Pons (tissue), 1 donor: ENCODE results near the gene SH3RF2.

Source experiments
- DNase-seq: peaks from one replicate; pipeline ENCODE4 v3.0.0-alpha.2; 2016; ENCODE audit warnings: low spot score

Gene SH3RF2

DNA sequence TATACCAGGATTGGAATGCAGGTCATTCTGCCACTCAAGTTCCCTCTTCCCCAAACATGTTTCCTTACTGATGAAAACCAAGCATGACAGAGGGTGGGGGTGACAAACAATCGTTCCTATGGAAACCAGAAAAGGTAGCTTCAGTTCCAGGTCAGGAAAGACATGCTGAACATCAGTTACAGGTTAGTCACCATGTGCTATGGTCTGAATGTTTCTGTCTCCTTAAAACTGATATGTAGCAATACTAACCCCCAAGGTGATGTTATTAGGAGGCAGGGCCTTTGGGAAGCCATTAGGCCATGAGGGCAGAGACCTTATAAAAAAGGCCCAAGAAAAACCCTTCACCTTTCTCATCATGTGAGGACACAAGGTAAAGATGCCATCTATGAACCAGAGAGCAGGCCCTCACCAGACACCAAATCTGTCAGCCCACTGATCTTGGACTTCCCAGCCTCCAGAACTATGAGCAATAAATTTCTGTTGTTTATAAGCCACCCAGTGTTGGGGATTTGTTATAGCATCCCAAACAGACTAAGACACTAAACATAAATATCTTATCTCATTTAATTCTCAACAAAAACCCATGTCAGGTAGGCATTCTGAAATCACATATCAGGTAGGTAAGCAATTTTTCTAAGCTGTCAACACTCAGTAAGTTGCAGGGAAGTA lies 15.7 kb upstream of the SH3RF2 start:
- DNase-seq = no peak

DNA sequence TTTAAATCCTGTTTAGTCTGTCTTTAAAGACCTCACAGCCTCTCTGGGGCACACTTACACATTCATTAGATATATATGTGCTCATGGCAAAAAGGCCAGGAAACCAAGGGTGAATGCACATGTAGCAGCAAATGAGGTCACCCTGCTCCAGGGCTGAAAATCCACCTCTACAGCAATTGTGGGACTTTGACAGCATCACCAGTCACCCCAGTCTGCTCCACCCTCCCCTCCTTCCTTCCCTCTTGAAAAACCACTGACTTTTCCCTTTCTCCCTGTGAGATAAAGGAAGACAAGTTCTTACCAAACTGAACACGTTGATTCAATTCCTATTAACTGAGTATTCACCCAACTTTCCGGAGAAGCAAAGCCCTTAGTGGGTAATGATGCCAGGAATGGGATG lies 15.2 kb upstream of the SH3RF2 start:
- DNase-seq = no peak

DNA sequence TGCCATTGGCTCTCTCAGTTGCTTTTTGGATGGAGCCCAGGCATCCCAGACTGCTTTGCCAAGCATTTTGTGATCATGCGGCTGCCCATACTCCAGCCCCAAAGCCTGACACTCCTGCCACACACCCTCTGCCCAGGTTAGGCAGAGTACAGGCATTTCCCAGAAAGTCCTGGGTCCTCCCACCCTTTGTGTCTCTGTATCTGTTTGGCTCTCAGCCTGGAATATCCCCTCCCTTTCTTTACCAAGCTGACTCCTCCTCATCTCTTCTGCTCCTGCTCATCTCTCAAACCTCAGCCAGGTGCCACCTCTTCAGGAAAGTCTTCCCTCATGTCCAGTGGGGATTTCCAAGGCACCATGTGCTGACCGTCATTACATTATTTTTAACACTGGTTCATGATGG lies 14.3 kb upstream of the SH3RF2 start:
- no peak for DNase-seq

DNA sequence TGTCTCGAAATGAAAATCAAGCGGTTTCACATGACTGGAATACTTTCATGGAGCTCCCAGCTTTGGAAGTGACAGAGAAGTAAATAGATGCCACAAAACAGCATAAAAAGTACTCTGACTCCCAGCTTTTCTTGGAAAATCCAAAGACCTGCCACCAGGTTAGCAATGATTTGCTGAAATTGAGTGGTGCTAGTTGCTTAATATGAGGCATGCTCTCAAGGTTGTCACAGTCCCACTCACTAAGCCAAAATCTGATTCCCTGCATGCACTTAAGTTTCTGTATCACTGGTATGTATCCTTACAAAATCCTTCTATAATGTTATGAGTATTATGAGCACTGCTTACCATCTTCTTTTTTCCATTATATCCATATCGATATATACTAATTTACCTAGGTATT lies 13.0 kb upstream of the SH3RF2 start:
- no peak for DNase-seq

DNA sequence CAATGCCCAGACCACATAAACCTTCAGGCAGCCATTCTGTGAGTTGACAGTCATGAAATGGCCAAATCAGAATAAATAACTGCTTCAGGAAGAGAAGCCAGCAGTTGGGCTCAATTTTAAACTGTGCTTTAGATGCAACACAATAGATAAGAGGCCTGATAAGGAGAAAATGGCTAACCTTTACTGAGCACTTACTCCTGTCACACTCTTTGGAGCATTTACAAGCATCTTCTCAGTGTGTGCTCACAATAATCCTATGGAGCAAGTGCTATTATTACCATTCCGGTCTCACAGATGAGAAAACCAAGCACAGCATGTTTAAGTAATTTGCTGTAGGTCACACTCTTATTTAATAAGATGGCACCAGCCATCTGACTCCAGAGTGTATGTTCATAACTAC lies 11.5 kb upstream of the SH3RF2 start:
- no peak for DNase-seq

GRCh38 chr5:145925353-145925752 lies 11.0 kb upstream of the SH3RF2 start:
- no peak for DNase-seq

GRCh38 chr5:145925803-145926202 lies 10.6 kb upstream of the SH3RF2 start:
- no peak for DNase-seq

DNA sequence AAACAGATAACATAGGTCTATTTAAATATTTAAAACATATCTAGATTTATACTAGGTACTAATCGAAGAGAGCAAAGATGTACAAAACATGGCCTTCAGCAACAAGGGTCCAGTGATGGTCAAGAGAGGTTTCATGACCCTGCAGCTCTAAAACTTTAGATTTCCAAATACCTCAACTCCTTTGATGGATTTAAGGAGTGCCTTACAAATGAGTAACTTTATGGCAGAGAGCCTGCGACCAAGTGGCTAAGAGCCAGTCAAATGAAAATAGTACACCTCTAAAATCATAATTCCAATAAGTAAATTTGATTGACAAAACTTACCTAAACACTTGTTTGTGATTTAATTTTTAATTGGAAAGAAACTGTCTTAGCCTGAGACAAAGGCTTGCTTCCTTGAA lies 4.7 kb upstream of the SH3RF2 start:
- DNase-seq = no peak

GRCh38 chr5:145934276-145934675 lies 2.1 kb upstream of the SH3RF2 start:
- DNase-seq = no peak

- no peak for DNase-seq
Measured at GRCh38 chr5:145937432-145938250, 1.3 kb downstream of the SH3RF2 start.

DNA sequence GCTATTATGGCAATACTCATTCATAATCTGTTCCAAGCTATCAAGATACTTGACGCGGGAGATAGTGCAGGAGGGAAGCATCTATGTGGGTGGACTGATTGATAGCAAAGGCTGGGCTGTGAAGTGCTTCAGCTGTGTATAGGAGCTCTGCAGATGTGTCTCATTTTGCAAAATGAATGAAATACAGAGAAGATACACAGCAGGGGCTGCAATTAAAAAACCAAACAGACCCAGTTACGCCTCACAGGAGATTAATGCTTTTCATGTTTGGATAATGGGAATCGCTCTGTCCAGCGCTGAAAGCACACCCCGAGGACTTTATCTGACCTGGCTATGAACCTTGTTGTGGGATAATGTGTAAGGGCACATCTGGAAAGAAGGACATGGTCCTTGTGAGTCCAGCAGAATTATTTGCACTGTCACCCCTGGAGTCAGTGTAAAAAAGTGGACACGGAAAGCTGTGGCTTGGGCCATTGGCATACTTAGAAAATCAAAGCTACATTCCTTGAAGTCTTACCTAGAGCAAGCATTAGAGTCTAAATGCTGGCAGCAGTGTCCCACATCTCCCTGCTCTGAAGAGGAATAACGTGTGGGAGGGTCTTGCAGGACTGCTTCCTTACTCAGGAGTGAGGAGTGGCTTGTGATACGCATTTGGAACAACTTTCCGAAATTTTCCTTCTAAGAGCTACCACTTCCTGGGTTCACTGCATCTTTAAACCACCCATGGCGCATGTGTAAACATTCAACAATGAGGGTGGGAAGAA lies 2.6 kb downstream of the SH3RF2 start:
- no peak for DNase-seq

DNA sequence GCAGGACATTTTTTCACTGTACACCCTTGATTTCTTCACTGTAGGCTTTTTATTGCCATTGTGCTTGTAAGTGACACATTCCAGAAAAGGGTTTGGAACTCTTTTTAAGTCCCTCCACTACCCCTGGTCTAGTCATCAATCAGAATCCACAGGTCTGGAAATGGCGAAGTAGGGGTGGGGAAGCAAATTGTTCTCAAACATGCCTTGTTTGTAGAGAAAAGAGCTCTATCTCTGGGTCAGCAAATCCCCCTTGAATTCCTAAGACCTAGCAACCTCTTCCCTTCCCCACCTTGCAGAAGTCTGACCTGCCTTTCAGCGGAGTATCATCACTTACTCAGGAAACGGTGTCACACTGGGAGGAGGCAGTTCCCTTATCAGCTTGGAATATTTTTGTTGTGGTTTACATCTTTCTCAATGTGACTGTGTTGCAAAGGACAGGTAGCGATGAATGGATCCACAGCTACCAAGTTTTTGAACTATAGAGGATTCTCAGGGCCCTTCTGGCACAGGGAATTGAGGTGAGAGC lies 3.2 kb downstream of the SH3RF2 start:
- no peak for DNase-seq

DNA sequence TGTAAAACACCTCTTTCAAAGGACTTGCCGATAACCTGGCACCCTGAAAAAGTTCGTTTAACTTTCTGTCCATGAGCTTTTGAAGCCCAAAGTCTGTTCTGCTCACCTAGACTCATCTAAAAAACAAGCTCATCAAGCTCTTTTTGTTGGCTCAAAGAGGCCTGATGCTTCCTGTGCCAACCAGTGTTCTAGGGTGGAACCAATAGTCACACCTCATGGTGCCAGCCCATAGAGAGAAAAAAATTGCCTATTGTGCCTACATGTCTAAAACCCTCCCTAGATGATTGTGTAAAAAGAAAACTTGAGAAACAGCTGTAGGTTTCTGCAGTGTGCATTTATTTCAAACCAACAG lies 4.7 kb downstream of the SH3RF2 start:
- DNase-seq = no peak

GRCh38 chr5:145941448-145942130 lies 5.2 kb downstream of the SH3RF2 start:
- DNase-seq = no peak

DNA sequence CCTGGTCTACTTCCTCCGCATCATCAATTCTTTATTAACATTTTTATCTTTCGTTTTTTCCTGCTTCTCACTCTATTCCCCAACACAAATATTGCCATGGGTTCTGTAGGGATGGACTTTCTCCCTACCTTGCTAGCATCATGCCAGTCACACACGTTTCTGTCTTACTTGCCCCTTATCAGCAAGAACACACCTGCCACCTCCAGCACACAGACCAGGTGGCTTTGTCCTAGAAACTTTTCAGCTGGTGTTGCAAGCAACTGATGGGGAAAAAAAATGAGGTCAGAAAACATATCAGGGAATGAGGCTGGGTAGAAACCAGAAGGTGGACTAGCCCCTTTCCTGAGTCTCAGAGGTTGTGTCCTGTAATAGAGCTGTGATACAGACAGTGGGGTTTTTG lies 5.8 kb downstream of the SH3RF2 start:
- no peak for DNase-seq

GRCh38 chr5:145942749-145943148 lies 6.4 kb downstream of the SH3RF2 start:
- no peak for DNase-seq

- no peak for DNase-seq
Measured at GRCh38 chr5:145943674-145944121, 7.3 kb downstream of the SH3RF2 start.

DNA sequence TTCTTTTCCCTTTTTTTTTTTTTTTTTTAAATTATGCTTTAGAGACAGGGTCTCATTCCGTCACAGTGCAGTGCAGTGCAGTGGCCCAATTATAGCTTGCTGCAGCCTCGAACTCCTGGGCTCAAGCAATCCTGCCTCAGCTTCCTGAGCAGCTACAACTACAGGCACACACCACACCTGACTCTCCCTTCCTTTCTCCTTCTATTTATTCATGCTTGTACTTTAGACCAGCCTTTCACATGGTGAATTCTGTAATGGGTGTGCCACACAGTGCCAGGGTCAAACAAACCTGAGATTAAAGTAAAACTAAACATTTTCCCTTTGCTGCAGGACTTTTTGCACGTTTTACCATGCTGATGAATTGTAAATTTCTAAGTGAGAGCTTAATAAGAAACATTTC lies 8.0 kb downstream of the SH3RF2 start:
- no peak for DNase-seq

- no peak for DNase-seq
Measured at GRCh38 chr5:145945620-145946111, 9.3 kb downstream of the SH3RF2 start.

DNA sequence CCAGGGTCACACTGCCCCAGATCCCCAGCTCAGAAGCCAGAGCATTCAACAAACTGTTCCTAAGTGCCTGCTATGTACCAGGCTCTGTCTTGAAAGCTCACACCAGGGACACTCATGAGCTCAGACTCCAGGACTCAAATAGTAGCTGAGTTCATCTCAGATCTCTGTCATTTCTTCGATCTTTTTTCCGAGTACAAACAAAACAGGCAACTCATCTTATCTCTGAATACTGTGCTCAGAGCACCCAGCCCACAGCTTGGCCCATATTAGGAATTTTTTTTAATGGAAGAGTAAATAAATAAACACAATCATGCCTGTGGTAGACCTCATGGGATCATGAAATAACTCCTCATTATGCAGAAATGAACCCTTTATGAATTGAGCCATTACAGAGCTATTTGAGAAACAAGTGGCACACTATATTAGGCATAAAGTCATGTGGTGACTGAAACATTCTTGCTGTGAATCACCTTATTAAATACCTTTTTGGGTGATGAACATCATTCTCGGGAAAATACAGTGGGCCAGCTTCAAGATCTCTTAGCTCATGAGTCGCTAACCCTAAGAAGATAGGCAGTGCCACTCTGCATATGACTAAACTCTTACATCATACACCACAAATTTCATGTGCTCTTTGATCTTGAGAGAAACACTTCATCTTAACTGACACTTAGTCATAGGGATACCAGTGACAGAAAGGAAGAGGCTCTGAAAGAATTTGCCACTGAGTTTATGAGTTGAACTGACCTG lies 9.9 kb downstream of the SH3RF2 start:
- DNase-seq = no peak

GRCh38 chr5:145947581-145947980 lies 11.2 kb downstream of the SH3RF2 start:
- DNase-seq = no peak
